ENCODE results near the gene ZNF91.

DNA sequence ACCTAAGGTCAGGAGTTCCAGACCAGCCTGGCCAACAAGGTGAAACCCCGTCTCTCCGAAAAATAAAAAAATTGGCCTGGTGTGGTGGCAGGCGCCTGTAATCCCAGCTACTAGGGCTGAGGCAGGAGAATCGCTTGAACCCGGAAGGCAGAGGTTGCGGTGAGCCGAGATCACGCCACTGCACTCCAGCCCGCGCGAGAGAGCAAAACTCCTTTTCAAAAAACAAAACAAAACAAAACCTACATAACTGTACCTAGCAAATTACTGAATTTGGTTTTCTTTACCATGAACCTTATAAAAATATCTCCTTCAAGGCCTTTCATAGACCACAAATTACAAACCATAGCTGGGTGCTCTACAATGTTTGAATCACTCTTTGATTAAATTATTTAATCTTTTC lies 760 bp downstream of the ZNF91 start:
- TF ChIP-seq ZNF146 (CRISPR knock-in tag; IDR thresholded peaks at IDR 0.05; ENCODE audit: unreplicated experiment) (no peak), EZH2 (IDR thresholded peaks at IDR 0.05; ENCODE audit: borderline replicate concordance, low read depth, low read length) (no peak), CTCF (IDR thresholded peaks at IDR 0.05 in 2 of 3, conservative IDR thresholded peaks at IDR 0.05 in 1 of 3; ENCODE audit: insufficient read depth in 2 of 3, low read depth in 1 of 3, low read length in 3 of 3) (no peak), ZBTB49 (CRISPR knock-in tag; IDR thresholded peaks at IDR 0.05; ENCODE audit: borderline replicate concordance) (no peak), CHD2 (IDR thresholded peaks at IDR 0.05; ENCODE audit: low read depth, low read length) (peak; percentile 65; the same call in 1 of the 2 replicates), GABPA (tag; conservative IDR thresholded peaks at IDR 0.05; ENCODE audit: low read depth) (no peak)

Measured in K562 (cell line).